HG03159 (cell line): Measurements from ENCODE around the gene MRPL23.
"Not testable (repeated sequence)": the region's sequence is repeated elsewhere in the genome, so short reads cannot be mapped to it uniquely, and the experiment has no call there.

Experiments used
- ATAC-seq: cut with Tn5 transposase; IDR thresholded peaks from one replicate; pipeline ENCODE4 v1.9.1; 2021; ENCODE audit warnings: mild to moderate bottlenecking, moderate library complexity; ENCODE audit not compliant: unreplicated experiment

MRPL23 gene

DNA sequence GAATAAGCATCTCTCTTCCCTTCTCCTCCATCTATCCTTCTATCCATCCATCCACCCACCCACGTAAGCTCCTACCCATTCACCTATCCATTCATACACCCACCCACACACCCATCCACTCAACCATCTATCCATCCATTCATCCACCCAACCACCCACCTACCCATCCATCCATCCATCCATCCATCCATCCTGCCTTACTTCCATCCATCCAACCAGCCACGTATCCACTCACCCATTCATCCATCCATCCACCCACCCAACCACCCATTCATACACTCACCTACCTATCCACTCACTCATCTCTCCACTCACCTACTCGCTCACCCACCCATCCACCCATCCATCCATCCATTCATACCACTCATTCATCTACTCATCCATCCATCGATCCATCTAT is 14.5 kb upstream of the MRPL23 start:
- ATAC-seq = no peak

DNA sequence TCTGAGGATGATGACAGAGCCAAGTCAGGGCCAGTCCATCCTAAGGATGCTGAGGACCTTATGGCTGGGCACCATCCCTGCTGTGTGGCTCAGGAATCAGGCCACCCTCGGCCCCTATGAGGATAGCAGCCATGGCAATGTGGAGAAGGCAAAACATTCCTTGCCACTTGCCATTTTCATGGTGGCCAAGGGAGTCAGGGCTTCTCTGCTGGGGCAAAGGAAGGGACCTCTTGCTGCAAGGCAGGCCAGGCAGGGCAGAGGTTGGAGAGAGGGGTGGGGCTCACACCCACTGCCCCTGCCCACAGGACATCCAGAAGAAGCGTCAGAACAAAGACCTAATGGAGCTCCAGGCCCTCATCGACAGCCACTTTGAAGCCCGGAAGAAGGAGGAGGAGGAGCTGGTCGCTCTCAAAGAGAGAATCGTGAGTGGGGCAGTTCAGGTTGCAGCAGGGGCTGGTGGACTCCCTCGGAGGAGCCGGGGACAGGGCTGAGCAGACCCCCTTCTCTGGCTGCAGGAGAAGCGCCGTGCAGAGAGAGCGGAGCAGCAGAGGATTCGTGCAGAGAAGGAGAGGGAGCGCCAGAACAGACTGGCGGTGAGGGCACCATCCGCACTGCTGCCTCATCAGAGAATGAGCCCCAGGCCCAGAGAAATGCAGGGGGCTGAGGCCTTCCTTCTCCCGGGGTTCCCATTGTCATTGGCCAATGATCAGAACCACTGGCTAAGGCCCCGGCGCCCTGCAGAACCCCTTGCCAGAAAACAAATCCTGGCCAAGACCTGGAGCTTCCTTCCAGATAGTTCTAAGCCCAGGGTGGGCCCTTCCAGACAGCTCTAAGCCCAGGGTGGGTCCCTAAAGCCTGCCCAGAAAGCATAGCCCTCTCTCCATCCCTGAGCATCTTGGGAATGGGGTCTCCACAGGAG is 13.5 kb upstream of the MRPL23 start:
- no peak for ATAC-seq

DNA sequence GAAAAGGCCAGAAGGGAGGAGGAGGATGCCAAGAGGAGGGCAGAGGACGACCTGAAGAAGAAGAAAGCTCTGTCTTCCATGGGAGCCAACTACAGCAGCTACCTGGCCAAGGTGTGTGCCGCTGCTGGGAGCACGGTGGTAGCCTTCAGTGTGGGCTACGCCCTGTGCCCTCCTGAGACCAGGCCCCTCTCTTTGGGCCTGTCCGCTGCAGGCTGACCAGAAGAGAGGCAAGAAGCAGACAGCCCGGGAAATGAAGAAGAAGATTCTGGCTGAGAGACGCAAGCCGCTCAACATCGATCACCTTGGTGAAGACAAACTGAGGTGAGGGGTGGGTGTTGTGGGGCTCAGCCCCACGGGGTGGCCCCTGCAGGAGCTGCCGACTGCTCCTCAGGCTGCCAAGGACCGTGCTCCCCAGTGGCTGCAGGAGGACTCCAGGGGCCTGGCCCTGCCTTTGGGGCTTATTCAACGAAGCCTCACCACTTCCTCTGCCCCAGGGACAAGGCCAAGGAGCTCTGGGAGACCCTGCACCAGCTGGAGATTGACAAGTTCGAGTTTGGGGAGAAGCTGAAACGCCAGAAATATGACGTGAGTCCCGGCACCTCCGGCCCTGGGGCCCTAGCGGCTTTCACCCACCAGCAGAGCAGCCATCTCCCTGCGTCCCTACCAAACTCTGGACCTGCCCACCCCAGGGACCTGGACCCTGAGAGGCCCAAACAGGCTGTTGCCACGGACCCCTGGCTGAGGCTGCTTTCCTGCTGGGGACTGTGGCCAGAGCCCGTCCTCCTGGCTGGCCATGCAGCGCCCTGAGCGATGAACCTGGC is 12.6 kb upstream of the MRPL23 start:
- ATAC-seq = no peak

DNA sequence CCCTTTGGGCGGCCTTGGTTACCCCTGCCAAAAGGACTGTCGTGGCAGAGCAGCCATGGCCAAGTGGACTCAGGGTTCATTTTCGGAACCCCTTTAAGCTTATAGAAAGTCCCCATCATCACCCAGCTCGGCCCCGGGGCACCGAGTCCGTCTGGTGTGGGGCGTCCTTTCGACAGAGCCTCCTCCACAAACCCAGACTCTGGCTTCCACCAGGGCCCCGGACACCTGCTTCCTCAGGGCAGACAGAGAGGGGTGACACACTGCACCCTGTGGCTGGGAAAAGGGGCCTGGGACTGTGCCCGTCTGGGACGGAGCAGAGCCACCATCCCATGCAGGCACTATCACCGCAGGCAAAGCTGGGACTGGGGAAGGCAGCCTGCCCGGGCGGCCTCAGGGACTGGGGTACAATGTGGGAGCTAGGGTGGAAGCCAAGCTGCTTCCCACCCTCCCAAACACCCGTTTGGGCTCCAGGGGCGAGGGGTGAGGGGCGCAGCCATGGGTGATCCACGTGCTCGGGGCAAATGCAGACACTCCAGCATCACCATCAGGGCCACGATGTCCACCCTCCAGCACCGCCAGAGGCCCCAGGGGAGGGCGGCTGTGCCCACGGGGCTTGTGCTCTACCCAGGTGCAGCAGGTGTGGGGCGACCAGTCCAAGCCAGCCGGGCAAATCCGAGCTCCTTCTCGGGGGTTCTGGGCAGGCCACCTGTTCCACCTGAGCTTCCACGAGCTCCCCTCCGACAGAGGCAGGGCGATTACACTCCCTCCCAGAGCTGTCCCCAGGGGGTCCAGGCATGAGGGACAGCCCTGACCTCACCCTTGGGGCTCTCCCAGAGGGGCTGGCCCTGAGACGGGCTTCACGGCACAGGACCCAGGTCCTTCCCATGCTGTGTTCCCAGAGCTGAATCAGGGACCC is 11.7 kb upstream of the MRPL23 start:
- no peak for ATAC-seq

DNA sequence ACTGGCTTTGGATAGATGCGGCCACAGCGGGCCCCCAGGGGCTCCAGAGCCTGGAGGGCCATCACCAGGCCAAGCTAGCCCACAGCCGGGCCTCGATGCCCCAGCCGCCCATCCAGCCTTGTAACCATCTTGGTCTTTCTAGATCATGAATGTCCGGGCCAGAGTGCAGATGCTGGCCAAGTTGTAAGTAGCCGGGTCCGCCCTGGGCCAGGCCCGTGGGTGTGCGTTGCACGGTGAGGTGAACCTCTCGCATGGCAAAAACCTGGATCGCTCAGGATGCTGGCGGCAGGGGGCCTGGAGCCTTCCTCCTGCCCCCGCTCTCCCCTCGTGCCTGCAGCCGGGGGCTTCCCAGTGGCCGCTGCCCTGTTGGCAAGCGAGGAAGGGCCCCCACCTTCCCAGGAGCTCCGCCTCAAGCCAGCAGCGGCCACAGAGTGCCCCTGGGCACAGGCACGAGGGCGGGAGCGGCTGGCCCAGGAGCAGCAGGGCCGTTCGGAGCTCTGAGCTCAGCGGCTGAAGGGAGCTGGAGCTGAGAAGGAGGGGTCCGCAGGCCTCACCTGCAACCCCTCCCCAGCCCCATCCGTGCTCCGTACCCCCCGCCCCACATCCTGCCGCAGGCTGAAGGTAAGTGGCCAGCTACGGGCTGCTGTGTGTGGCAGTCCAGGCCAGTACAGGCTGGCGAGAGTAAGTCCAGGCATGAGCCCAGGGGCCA is 10.9 kb upstream of the MRPL23 start:
- ATAC-seq = no peak

DNA sequence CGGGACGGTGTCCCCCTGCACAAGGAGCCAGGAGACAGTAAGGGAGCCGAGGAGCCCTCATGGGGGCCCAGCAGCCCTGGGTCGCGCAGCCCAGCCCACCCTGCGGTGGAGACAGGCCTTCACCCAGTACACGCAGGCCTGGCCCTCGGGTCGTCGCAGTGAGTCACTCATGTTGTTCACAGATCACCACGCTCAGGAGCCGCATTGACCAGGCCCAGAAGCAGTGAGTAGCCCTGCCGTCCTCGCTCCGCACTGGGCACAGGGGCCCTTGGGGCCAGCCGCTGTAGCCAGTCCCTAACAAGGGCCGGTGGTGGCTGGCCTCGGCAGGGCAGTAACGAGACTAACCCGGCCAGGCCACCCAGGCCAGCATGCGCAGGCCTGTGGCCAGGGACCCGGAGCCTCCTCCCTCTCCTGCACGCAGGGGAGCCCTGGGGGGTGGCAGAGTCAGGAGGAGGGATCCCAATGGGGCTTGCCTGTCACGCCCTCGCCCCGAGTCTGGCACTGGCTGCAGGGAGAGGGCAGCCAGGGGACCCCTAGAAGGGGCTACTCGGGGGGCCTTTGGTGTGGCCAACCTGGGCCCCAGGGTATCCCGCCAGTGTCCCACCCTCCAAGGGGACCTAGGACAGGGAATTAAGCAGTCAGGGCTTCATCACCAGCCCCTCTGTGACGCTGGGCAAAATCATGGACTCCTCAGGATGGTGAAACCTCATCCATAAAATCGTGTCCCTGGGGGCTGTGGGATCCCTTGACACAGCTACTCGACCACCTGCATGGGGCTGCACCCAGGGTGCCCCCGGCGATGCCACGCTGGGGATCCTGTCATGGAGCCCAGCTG is 10.1 kb upstream of the MRPL23 start:
- no peak for ATAC-seq

DNA sequence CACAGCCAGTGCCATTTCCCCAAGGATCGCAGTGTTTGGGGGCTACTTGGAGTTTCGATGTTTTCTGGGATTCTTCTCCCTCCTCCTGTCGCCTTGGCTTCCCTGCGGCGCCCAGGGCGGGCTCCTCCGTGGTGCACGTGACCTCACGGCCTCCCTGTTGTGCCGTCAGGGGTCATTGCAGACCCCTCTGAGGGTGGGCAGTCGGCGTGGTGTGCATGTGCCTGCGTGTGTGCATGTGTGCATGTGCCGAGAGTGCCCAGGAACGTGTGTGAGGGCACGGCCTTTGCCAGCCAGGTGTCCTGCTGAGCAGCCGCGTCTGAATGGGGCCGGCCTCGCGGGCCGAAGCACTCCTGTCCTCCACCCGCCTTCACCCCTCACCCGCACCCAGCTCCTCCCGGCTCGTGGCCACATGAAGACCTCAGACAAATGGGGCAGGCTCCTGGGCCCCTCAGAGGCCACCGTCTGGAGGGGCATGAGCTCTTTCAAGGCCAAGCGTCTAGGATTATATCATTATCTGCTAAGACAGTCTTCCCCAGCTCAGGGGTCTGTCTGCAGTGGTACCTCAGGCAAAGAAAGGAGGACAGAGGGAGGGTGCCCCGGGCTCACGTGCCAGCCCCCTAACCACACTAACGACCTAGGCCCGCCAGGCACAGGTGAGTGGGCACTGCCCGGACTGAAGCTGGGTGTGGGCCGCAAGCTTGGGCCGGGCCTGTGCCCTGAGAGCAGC is 9.4 kb upstream of the MRPL23 start:
- no peak for ATAC-seq

DNA sequence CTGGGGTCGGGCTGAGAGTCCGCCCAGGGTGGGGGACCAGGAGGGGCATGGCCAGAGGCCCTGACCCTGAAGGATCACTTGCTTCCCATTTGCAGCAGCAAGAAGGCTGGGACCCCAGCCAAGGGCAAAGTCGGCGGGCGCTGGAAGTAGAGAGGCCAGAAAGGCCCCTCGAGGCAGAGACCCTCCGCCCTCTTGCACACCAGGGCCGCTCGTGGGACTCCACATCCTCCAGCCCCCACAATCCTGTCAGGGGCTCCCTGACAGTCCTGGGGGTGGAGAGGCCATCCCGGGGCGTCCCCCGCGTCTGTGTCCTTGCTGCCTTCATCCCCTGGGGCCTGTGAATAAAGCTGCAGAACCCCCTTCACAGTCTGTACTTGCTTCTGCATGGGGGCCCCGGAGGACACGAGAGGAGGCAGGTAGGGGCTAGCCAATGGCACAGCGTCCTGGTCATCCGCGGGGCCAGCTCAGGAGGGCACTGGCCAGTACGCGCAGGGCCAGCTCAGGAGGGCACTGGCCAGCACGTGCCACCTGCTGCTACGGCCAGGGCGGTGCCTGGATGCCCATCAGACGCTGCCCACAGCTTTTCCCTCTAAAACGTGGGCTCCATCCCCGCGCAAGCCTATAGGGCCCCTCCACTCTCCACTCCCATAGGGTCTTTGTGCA is 8.7 kb upstream of the MRPL23 start:
- ATAC-seq = no peak

DNA sequence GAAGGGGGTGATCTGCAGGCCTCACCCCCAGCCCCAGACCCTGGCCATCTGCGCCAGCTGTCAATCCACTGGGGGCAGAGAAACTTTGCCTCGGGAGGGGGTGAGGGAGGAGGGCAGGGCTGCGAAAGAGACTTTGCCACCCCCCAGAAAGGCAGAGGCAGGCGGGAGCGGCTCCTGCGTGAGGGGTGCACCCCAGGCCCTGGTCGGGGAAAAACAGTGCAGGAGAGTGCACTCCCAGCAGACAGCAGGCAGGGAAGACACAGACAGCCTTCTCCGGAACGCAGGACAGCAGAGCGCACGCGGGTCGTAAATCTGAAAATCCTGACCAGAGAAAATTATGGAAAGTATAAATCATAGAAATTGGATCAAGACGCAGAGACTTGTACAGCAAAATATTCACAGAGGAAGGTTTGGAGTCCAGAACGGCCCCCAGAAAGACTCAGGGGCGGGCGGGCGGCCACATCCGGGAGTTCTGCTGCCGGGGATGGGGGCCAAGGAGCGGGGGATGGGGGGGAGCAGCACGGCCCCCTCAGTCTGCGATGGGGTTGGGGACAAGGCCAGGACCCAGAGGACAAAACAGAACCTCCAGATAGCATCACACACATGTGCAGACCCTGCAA is 8.0 kb upstream of the MRPL23 start:
- no peak for ATAC-seq

DNA sequence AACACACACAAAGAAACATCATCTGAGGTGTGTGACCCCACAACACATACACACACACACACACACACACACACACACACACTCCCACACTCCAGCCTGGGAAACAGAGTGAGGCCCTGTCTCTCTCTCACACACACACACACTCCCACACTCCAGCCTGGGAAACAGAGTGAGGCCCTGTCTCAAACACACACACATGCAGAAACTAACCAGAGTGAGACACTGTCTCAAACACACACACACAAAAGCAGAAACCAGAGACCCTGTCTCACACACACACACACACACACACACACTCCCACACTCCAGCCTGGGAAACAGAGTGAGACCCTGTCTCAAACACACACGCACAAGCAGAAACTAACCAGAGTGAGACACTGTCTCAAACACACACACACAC is 7.3 kb upstream of the MRPL23 start:
- ATAC-seq = not testable (repeated sequence)

DNA sequence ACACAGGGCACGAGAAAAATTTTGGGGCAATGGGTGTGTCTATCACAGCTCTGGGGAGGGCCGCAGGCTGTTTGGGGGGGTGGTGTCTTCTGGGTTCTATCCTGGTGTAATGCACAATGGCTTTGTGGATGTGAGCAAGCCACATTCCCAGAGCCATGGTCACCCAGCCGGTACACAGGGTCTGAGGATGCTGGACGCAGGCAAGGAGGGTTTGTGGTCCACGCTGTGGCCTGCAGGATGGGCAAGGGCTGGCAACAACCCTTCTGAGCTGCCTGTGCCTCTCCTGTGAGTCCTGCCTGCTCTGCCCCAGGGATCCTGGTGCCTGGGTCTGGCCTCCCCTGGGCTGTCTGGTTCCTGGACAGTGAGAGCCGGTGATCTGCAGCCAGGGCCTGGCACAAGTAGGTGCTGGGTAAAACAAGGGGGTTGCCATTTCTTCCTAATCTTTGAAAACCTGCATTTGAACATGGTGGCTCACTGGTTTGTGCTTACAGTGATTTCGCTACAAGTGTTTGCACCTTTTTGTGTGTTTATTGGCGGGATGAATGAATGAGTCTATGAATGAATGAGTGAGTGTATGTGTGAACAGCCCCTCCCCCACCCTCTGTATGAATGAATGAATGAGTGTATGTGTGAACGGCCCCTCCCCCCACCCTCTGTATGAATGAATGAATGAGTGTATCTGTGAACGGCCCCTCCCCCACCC is 4.4 kb upstream of the MRPL23 start:
- ATAC-seq = no peak

DNA sequence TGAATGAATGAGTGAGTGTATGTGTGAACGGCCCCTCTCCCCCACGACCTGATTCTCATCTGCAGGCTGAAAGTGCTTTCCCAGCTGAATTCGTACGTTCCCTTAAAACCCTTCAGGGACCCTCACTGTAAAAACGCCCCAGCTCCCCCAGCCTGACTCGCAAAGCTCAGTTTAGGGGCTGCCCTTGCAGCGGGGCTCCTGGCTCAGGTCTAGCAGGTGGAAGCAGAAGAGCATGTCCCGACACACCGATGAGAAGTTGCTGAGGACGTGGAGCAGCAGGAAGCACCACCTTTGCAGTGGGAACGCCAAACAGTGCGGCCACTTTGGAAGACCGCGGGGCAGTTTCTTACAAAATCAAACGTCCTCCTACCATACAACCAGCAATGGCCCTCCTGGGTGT is 3.6 kb upstream of the MRPL23 start:
- ATAC-seq = no peak

DNA sequence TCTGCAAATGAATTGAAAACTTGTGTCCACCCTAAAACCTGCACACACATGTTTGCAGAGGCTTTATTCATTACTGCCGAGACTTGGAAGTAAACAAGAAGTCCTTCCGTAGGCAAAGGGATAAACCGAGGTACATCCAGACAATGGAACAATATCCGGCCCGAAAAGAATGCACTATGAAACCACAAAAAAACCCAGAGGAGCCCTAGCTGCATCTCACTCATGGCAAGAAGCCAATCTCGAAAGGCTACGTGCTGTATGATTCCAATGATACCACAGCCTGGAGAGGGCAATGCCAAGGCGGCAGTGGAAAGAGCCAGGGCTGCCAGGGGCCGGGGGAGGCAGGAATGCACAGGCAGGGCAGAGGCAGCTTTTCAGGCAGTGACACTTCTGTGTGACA is 3.2 kb upstream of the MRPL23 start:
- ATAC-seq = no peak

DNA sequence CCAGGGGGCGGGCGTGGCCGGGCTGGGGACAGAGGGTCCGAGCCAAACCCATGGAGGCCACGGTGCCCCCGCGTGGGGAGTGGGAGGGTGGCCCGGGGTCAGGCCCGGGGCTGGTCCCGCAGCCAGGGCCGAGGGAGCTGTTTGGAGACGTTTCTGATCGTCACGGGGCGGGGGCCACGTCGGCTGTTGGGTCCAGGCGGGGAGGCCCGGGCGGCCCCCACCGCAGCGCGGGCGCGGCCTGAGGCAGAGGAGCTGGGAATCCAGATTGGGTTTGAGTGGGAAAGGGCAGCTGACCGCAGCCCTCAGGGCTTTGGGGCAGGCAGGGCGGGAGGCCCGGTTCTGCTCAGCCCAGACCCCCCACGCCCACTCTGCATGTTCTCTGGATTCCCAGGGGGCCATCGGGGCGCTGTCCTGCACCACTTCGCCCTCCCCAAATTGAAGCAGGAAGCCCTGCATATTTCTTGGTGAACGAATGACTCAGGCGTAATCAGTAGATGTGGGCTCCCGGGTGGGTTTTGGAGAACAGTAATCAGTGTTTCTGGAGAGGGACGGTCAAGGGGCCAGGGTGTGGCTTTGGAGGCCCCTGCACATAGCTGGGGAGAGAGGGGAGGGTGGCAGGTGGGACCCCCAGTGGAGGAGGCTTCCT is 583 bp downstream of the MRPL23 start:
- no peak for ATAC-seq

DNA sequence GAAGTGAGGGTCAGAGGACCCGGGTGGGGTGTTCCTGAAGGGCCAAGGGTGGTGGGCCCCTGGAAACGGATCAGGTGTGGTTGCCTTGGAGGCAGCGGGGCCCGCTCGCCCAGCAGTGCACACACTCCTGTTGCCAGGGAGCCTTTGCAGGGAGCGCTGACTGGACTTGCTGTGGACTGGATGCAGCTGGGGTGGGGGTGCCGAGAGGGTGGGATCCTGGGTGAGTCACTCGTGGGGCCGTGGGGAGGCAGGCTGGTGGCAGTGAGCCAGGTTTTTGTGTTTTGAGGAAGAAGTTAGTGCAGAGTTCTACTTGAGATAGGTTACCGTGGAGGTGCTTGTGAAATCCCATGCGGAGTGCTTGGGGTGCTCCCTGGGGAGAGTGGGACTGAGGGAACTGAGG is 1.3 kb downstream of the MRPL23 start:
- ATAC-seq = no peak

DNA sequence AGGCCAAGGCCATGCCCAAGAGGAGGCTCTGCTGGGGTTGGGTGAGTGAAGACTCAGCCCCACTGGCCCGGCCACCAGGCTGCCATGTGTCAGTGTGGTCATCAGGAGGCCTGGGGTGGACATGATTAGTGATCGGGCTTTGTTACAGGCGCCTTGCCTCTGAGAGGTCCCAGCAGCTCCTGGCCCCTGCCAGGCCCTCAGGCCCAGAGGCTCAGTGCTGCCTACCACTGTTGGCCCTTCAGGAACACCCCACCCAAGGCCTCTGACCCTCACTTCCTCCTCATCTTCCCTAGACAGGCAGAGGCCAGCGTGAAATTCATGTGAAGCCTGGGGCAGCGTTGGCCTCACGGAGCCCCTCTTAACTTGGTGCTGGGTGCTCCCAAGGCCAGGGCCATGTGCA is 2.2 kb downstream of the MRPL23 start:
- ATAC-seq = no peak

DNA sequence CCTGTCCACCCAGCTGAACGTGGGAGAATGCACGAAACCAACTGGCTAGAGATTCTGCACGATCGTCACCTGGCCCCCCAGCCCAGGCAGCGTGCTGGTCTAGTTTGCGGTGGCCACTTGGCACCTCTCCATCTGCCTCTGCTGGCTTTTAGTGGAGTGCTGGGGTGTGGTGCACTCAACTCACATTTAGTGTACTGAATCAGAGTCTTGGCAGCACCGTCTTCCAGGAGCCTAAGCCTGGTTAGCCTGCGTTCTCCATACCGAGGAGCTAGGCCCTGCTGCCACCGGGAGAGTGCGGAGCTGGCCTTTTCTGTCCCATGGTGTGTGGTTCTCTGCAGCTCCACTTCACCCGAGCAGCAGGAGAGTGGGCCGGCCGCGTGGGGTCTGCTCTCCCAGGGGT is 2.8 kb downstream of the MRPL23 start:
- ATAC-seq = no peak
